Panc1 (cell line): ENCODE results near the gene ABCB6. TPM values are rescaled to one million over a fixed set of nuclear protein-coding genes. Genes with fewer than 3 reads are reported as not detected.

Experiments used
- ATAC-seq: fragments of 200-7000 bp; cut with Tn5 transposase; 2 replicates; pipeline ENCODE4 v1.9.1; 2020; ENCODE audit warnings: mild to moderate bottlenecking, moderate library complexity
- BruUV-seq: library from RNA; stranded (reverse); fragments of 400-500 nt; replicated peaks from 2 replicates; lab custom pipeline; 2021; lab: Mats Ljungman, UMichigan
- CTCF ChIA-PET: fragments of 300-600 bp; sonication (Branson Sonifier 250); formaldehyde crosslinking; loops from one replicate; lab custom pipeline; 2022; ENCODE audit warnings: antibody characterized with exemption; lab: Charles Lee
- POLR2A ChIA-PET: fragments of 300-600 bp; sonication (Branson Sonifier 250); formaldehyde crosslinking; loops from one replicate; lab custom pipeline; 2022; ENCODE audit warnings: antibody characterized with exemption; lab: Charles Lee
- DNase-seq: peaks from one replicate; pipeline ENCODE4 v3.0.0-alpha.2; 2010; ENCODE audit warnings: low read depth, low spot score
- H3K27ac ChIP-seq: 2 replicates; pipeline ENCODE4 v1.5.1; 2011; ENCODE audit warnings: mild to moderate bottlenecking, low read length, inconsistent platforms
- H3K27me3 ChIP-seq: fragments of 200-500 bp; sonication (Bioruptor generic); 2 replicates; pipeline ENCODE4 v1.6.0; 2014; ENCODE audit warnings: low read length, inconsistent platforms; ENCODE audit not compliant: control insufficient read depth, insufficient read depth
- H3K36me3 ChIP-seq: fragments of 200-500 bp; sonication (Bioruptor generic); 2 replicates; pipeline ENCODE4 v1.5.1; 2014; ENCODE audit warnings: inconsistent platforms, mild to moderate bottlenecking, low read length, moderate library complexity; ENCODE audit not compliant: control insufficient read depth, insufficient read depth
- H3K4me1 ChIP-seq: 2 replicates; pipeline ENCODE4 v1.5.1; 2011; ENCODE audit warnings: inconsistent platforms, mild to moderate bottlenecking, low read length, moderate library complexity; ENCODE audit not compliant: control insufficient read depth, insufficient read depth
- H3K4me3 ChIP-seq, 2 experiments: 2 replicates each; pipeline ENCODE4 v1.5.1; 2011 to 2012; ENCODE audit warnings: low read depth in 2 of 2, low read length in 2 of 2, mild to moderate bottlenecking in 2 of 2, inconsistent platforms in 1 of 2, moderate library complexity in 1 of 2
- H3K9me3 ChIP-seq: fragments of 200-500 bp; sonication (Bioruptor generic); 2 replicates; pipeline ENCODE4 v1.5.1; 2014; ENCODE audit warnings: low read depth, mild to moderate bottlenecking, inconsistent platforms, low read length, moderate library complexity; ENCODE audit not compliant: control insufficient read depth, insufficient read depth
- POLR2AphosphoS5 ChIP-seq: IDR thresholded peaks from 2 replicates; pipeline ENCODE4 v1.6.1; 2012; ENCODE audit warnings: mild to moderate bottlenecking, low read depth, low read length, moderate library complexity
- SIN3A ChIP-seq: IDR thresholded peaks from 2 replicates; pipeline ENCODE4 v1.6.1; 2012; ENCODE audit warnings: low read depth, mild to moderate bottlenecking, low read length, moderate library complexity, borderline replicate concordance; ENCODE audit not compliant: insufficient read depth
- TCF7L2 ChIP-seq: IDR thresholded peaks from 2 replicates; pipeline ENCODE4 v1.6.1; 2011; ENCODE audit warnings: mild to moderate bottlenecking, low read depth, low read length, inconsistent platforms
- in situ Hi-C: cut with HindIII; loops from 2 replicates; pipeline ENCODE4 v1.10.0; 2016; ENCODE audit warnings: low sequenced_read_pairs, low pct_unique_long_range_greater_than_20kb
- intact Hi-C: fragments of 100-400 bp; cut with micrococcal nuclease; formaldehyde crosslinking; loops from one replicate; pipeline ENCODE4 v1.10.0; 2022; ENCODE audit not compliant: unreplicated experiment
- total RNA-seq: library from RNA; stranded (reverse); gene quantifications from one replicate; pipeline ENCODE4 v1.2.1, GENCODE V29; 2021; ENCODE audit not compliant: unreplicated experiment
- TF ChIP-seq, protein P1 (sequence below), 2 experiments: IDR thresholded peaks; 2 replicates each; pipeline ENCODE4 v1.6.1; 2011 to 2012; ENCODE audit warnings: low read depth in 2 of 2, control low read depth in 1 of 2, low read length in 1 of 2, mild to moderate bottlenecking in 1 of 2, moderate library complexity in 1 of 2; ENCODE audit not compliant: insufficient read depth in 1 of 2
- TF ChIP-seq, protein P2 (sequence below): fragments of 450-650 bp; IDR thresholded peaks from 2 replicates; pipeline ENCODE4 v1.5.1; 2017; ENCODE audit warnings: mild to moderate bottlenecking

The ABCB6 gene
- total RNA-seq, 1 experiment from 2014 or later = 19.0 TPM

DNA sequence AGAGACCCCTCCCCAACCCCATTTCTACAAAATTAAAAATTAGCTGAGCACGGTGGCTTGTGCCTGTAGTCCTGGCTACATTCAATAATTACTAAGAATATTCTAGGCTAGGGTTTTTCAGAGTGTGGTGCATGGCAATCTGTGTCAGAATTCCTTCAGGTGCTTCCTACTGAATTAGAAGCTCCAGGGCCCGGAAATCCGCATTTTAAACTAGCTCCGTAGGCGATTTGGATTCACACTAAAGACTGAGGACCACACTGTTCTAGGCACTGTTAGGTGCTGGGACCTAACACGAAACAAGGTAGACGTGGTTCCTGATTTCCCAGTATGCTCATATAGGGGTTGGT is 12.8 kb downstream of the ABCB6 start:
- DNase-seq = no peak
- ChIA-PET POLR2A (interaction anchor here (0.5 to 0.6 kb wide), 2 partner anchors 10 to 109 kb away, joined by 3 to 5 read pairs; no protein-coding TSS in a partner anchor), CTCF (no interaction called here)
- no peak for ATAC-seq
- intact Hi-C loops (no loop called here), in situ Hi-C loops (no loop called here)
- Histone ChIP-seq H3K4me3 (peak overlapping the region; percentile 55 to 93), H3K27me3 (no peaks in the 10 kb centered on the region), H3K27ac (peak overlapping the region; percentile 86), H3K9me3 (no peaks in the 10 kb centered on the region), H3K36me3 (0 out of 2 replicates have a peak, but pooled peaks cover 2% of the 10 kb centered on the region), H3K4me1 (peaks cover 16% of the 10 kb centered on the region)
- TF ChIP-seq POLR2AphosphoS5 (no peak), SIN3A (no peak)
- BruUV-seq = no TSS peak

DNA sequence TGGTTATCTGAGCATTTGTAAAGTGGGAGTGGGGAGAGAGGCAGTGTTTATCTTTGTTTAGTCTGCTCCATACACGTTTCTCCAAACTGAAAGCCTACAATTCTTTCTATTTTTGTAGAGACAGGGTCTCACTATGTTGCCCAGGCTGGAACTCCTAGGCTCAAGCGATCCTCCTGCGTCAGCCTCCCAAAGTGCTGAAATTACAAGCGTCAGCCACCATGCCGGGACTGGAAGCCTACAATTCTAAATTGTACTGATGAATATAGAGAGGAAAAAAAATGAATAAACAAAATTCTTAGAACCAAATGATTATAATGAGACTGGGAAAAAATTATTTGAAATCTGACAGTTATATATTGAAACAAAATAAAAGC is 13.6 kb downstream of the ABCB6 start:
- Histone ChIP-seq H3K9me3 (no peaks in the 10 kb centered on the region), H3K27me3 (no peaks in the 10 kb centered on the region), H3K4me1 (peaks cover 16% of the 10 kb centered on the region), H3K36me3 (0 out of 2 replicates have a peak, but pooled peaks cover 2% of the 10 kb centered on the region), H3K27ac (no peak overlapping the region), H3K4me3 (no peak overlapping the region)
- in situ Hi-C loops = no loop called here
- BruUV-seq = no TSS peak
- CTCF ChIA-PET = no interaction called here
- TF ChIP-seq, protein P1, sequence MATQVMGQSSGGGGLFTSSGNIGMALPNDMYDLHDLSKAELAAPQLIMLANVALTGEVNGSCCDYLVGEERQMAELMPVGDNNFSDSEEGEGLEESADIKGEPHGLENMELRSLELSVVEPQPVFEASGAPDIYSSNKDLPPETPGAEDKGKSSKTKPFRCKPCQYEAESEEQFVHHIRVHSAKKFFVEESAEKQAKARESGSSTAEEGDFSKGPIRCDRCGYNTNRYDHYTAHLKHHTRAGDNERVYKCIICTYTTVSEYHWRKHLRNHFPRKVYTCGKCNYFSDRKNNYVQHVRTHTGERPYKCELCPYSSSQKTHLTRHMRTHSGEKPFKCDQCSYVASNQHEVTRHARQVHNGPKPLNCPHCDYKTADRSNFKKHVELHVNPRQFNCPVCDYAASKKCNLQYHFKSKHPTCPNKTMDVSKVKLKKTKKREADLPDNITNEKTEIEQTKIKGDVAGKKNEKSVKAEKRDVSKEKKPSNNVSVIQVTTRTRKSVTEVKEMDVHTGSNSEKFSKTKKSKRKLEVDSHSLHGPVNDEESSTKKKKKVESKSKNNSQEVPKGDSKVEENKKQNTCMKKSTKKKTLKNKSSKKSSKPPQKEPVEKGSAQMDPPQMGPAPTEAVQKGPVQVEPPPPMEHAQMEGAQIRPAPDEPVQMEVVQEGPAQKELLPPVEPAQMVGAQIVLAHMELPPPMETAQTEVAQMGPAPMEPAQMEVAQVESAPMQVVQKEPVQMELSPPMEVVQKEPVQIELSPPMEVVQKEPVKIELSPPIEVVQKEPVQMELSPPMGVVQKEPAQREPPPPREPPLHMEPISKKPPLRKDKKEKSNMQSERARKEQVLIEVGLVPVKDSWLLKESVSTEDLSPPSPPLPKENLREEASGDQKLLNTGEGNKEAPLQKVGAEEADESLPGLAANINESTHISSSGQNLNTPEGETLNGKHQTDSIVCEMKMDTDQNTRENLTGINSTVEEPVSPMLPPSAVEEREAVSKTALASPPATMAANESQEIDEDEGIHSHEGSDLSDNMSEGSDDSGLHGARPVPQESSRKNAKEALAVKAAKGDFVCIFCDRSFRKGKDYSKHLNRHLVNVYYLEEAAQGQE (IDR thresholded peaks at IDR 0.05; ENCODE audit: insufficient read depth in 1 of 2, low read depth in 2 of 2, low read length in 1 of 2) = no peak
- TF ChIP-seq, protein P2, sequence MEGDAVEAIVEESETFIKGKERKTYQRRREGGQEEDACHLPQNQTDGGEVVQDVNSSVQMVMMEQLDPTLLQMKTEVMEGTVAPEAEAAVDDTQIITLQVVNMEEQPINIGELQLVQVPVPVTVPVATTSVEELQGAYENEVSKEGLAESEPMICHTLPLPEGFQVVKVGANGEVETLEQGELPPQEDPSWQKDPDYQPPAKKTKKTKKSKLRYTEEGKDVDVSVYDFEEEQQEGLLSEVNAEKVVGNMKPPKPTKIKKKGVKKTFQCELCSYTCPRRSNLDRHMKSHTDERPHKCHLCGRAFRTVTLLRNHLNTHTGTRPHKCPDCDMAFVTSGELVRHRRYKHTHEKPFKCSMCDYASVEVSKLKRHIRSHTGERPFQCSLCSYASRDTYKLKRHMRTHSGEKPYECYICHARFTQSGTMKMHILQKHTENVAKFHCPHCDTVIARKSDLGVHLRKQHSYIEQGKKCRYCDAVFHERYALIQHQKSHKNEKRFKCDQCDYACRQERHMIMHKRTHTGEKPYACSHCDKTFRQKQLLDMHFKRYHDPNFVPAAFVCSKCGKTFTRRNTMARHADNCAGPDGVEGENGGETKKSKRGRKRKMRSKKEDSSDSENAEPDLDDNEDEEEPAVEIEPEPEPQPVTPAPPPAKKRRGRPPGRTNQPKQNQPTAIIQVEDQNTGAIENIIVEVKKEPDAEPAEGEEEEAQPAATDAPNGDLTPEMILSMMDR = no peak
- TF ChIP-seq POLR2AphosphoS5 = no peak
- POLR2A ChIA-PET = no interaction called here
- ATAC-seq = no peak
- DNase-seq = no peak
- intact Hi-C loops = no loop called here

DNA sequence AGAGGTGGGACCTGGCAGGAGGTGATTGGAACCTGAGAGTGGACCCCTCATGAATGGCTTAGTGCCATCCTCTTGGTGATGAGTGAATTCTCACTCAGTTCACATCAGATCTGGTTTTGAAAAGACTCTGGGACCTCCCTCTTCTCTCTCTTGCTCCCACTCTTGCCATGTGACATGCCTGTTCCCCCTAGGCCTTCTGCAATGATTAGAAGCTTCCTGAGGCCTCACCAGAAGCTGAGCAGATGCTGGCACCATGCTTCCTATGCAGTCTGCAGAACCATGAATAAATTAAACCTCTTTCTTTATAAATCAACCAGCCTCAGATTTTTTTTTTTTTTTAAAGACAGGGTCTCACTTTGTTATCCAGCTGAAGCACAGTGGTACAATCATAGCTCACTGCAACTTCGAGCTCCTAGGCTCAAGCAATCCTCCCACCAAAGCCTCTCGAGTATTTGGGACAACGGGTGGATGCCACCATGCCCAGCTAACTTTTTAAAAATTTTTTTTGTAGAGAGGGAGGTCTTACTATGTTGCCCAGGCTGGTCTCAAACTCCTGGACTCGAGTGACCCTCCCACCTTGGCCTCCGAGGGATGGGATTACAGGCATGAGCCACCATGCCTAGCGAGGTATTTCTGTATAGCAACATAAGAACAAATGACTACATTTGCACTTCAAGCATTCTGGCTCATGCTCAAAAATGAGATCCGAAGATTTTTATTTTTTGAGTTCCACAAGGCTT is 14.2 kb downstream of the ABCB6 start:
- BruUV-seq = no TSS peak
- ATAC-seq (no peak), DNase-seq (no peak)
- ChIA-PET POLR2A (no interaction called here), CTCF (no interaction called here)
- 0 out of 2 replicates have a peak, but pooled peaks cover 2% of the 10 kb centered on the region for H3K36me3 ChIP-seq
- in situ Hi-C loops = no loop called here
- TF ChIP-seq, protein P1 (IDR thresholded peaks at IDR 0.05; ENCODE audit: insufficient read depth in 1 of 2, low read depth in 2 of 2, low read length in 1 of 2) = no peak
- TF ChIP-seq TCF7L2 (no peak), SIN3A (no peak), POLR2AphosphoS5 (no peak)
- TF ChIP-seq, protein P2 = no peak
- H3K4me3 ChIP-seq = no peak overlapping the region
- H3K9me3 ChIP-seq = no peaks in the 10 kb centered on the region
- intact Hi-C loops = no loop called here
- H3K4me1 ChIP-seq = peaks cover 16% of the 10 kb centered on the region
- no peak overlapping the region for H3K27ac ChIP-seq
- H3K27me3 ChIP-seq = no peaks in the 10 kb centered on the region
